NCI-H1105 treated with DMSO at 0.1 percent for 48 hours (cell line): Measurements from ENCODE around the gene LGMN.
A peak's percentile ranks its signal among the peaks of the same experiment; 100 is the strongest.

Source experiments
- DNase-seq: peaks from one replicate; lab custom pipeline; 2025; lab: John Stamatoyannopoulos, UW

LGMN gene

GRCh38 chr14:92726135-92726932, 22.1 kb downstream of the LGMN start:
- no peak for DNase-seq

GRCh38 chr14:92724516-92725340, 23.7 kb downstream of the LGMN start:
- DNase-seq = no peak

- DNase-seq = no peak
These were observed 28.5 kb downstream of the LGMN start for GRCh38 chr14:92719890-92720323.

- DNase-seq = no peak
These were observed 29.0 kb downstream of the LGMN start for GRCh38 chr14:92719421-92719820.

GRCh38 chr14:92718664-92719063, 29.8 kb downstream of the LGMN start:
- DNase-seq = no peak

- no peak for DNase-seq
These were observed 30.8 kb downstream of the LGMN start for GRCh38 chr14:92717571-92718042.

GRCh38 chr14:92716131-92716530, 32.3 kb downstream of the LGMN start:
- DNase-seq = no peak

- peak; percentile 58 for DNase-seq
These were observed 33.6 kb downstream of the LGMN start for GRCh38 chr14:92714739-92715307.

GRCh38 chr14:92712654-92713051, 35.8 kb downstream of the LGMN start:
- DNase-seq = no peak

- DNase-seq = no peak
These were observed 36.3 kb downstream of the LGMN start for GRCh38 chr14:92711976-92712653.

- no peak for DNase-seq
These were observed 38.5 kb downstream of the LGMN start for GRCh38 chr14:92710001-92710341.

GRCh38 chr14:92709340-92710000, 39.0 kb downstream of the LGMN start:
- DNase-seq = no peak

- no peak for DNase-seq
These were observed 42.0 kb downstream of the LGMN start for GRCh38 chr14:92706386-92706785.

- no peak for DNase-seq
These were observed 43.6 kb downstream of the LGMN start for GRCh38 chr14:92704821-92705220.

GRCh38 chr14:92704036-92704804, 44.2 kb downstream of the LGMN start:
- no peak for DNase-seq

- no peak for DNase-seq
These were observed 44.9 kb downstream of the LGMN start for GRCh38 chr14:92703516-92703915.

GRCh38 chr14:92702441-92702918, 45.9 kb downstream of the LGMN start:
- no peak for DNase-seq

- DNase-seq = no peak
These were observed 46.6 kb downstream of the LGMN start for GRCh38 chr14:92701826-92702225.

- peak; percentile 15 for DNase-seq
These were observed 50.0 kb downstream of the LGMN start for GRCh38 chr14:92698393-92698792.

GRCh38 chr14:92696366-92696765, 52.1 kb downstream of the LGMN start:
- DNase-seq = no peak

- no peak for DNase-seq
These were observed 52.9 kb downstream of the LGMN start for GRCh38 chr14:92695562-92695961.
